CD8-positive, alpha-beta memory T cell (primary cell): ENCODE measurements around the gene TFR2. TPM values are rescaled to one million over a fixed set of nuclear protein-coding genes. Genes with fewer than 3 reads are reported as not detected.
A peak's percentile ranks its signal among the peaks of the same experiment; 100 is the strongest.

ENCODE experiments used
- CTCF ChIA-PET: fragments of 350-600 bp; sonication (Branson Sonifier 250); formaldehyde crosslinking; loops from one replicate; lab custom pipeline; 2021; ENCODE audit warnings: antibody characterized with exemption; lab: Charles Lee
- POLR2A ChIA-PET: fragments of 350-600 bp; sonication (Branson Sonifier 250); formaldehyde crosslinking; loops from one replicate; lab custom pipeline; 2021; ENCODE audit warnings: antibody characterized with exemption; lab: Charles Lee
- DNase-seq, 5 donors: peaks; one replicate each; pipeline versions ENCODE4 v3.0.0 to v3.0.0-alpha.2; 2020 to 2022; ENCODE audit warnings: mixed read lengths in 1 of 5
- H3K27ac ChIP-seq: one replicate; pipeline ENCODE4 v1.7.0; 2013; ENCODE audit warnings: low read depth, mild to moderate bottlenecking, low read length, moderate library complexity
- H3K27me3 ChIP-seq: 2 replicates; pipeline ENCODE4 v1.7.0; 2013; ENCODE audit warnings: low read length, mild to moderate bottlenecking; ENCODE audit not compliant: insufficient read depth, poor library complexity, severe bottlenecking
- H3K36me3 ChIP-seq: 2 replicates; pipeline ENCODE4 v1.7.0; 2013; ENCODE audit warnings: mild to moderate bottlenecking, low read length, moderate library complexity; ENCODE audit not compliant: insufficient read depth
- H3K4me1 ChIP-seq: 2 replicates; pipeline ENCODE4 v1.7.0; 2013; ENCODE audit warnings: mild to moderate bottlenecking, low read length, moderate library complexity; ENCODE audit not compliant: insufficient read depth
- H3K4me3 ChIP-seq: 2 replicates; pipeline ENCODE4 v1.7.0; 2013; ENCODE audit warnings: mild to moderate bottlenecking, low read length
- H3K9me3 ChIP-seq: 2 replicates; pipeline ENCODE4 v1.7.0; 2013; ENCODE audit warnings: mild to moderate bottlenecking, low read length
- H3K27ac Mint-ChIP-seq, 8 donors: one replicate each; pipeline ENCODE4 v1.8.0; 2020 to 2021; ENCODE audit warnings: mixed read lengths in 8 of 8, mild to moderate bottlenecking in 6 of 8, inconsistent platforms in 3 of 8, moderate library complexity in 3 of 8
- H3K27me3 Mint-ChIP-seq, 2 donors: one replicate each; pipeline ENCODE4 v1.8.0; 2020 to 2021; ENCODE audit warnings: mixed read lengths in 2 of 2, mild to moderate bottlenecking in 1 of 2, moderate library complexity in 1 of 2
- H3K36me3 Mint-ChIP-seq, 3 donors: one replicate each; pipeline ENCODE4 v1.8.0; 2020 to 2021; ENCODE audit warnings: mixed read lengths in 3 of 3, inconsistent platforms in 1 of 3, mild to moderate bottlenecking in 1 of 3
- H3K4me1 Mint-ChIP-seq, 3 donors: one replicate each; pipeline ENCODE4 v1.8.0; 2020 to 2021; ENCODE audit warnings: mixed read lengths in 3 of 3, inconsistent platforms in 1 of 3, mild to moderate bottlenecking in 1 of 3
- H3K4me3 Mint-ChIP-seq, 7 donors: one replicate each; pipeline ENCODE4 v1.8.0; 2020 to 2021; ENCODE audit warnings: mixed read lengths in 7 of 7, mild to moderate bottlenecking in 6 of 7, moderate library complexity in 4 of 7, inconsistent platforms in 2 of 7
- H3K9me3 Mint-ChIP-seq, 5 donors: one replicate each; pipeline ENCODE4 v1.8.0; 2020 to 2022; ENCODE audit warnings: mixed read lengths in 5 of 5, mild to moderate bottlenecking in 3 of 5, moderate library complexity in 2 of 5, inconsistent platforms in 1 of 5
- polyA plus RNA-seq: library from polyadenylated mRNA; unstranded; fragments of 300-500 nt; fragmentation: Illumina TruSeq; gene quantifications from one replicate; pipeline ENCODE4 v1.2.3, GENCODE V29; 2021
- total RNA-seq, 2 experiments: library from RNA; stranded (reverse); gene quantifications; one replicate each; pipeline ENCODE4 v1.2.3, GENCODE V29; 2021

Gene TFR2
- total and polyA plus RNA-seq, 3 experiments from 2014 or later, result 2.7 to 17.7 (median 14.6) TPM

DNA sequence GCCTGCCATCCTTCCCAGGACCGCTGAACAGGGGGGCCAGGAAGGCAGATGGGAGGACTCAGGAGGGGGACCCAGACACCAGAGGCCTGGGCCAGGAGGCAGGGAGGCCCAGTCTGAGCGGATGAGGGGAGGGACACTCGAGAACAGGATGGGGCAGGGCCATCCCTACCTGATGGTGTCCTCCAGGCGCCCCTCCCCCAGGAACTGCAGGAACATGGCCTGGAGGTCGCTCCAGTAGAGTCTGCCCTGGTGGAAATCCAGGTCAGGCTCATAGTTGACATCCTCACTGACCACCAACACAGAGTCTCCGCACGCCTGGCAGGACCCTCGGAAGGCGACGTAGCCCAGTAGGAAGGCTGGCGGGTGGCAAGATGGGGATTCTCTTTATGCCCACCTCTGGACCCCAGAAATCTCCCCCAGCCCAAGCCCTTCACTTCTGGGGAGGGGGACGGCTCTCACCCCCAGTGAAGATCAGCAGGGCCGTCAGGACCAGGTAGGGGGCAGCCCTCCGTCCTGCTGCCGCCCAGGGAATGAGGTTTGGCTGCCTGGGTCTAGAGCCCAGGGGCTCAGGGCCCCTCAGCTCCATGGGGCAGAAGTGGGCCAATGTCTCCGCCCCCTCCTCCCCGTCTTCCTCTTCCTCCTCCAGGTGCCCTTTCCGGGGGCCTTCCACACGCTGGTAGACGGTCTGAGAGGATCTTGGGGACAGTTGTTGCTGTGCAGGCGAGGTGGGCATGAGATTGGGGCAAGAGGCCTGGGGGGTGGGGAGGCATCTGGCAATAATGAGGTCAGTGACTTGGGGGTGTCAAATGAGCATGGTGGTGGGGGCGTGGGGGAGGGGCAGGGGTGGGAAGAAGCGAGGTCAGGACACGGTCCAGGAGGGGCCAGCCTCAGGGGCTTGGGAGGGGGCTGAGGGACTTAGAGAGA is 573 bp downstream of the TFR2 start:
- Histone ChIP-seq H3K27me3 (no peaks in the 10 kb centered on the region), H3K9me3 (no peaks in the 10 kb centered on the region), H3K4me1 (no peaks in the 10 kb centered on the region), H3K36me3 (no peaks in the 10 kb centered on the region), H3K4me3 (no peak overlapping the region), H3K27ac (peak overlapping the region; percentile 73)
- no peak overlapping the region for H3K4me3 Mint-ChIP-seq
- H3K4me1 Mint-ChIP-seq, result no peaks in the 10 kb centered on the region
- no peak for DNase-seq
- no peaks in the 10 kb centered on the region for H3K9me3 Mint-ChIP-seq
- POLR2A ChIA-PET, result no interaction called here
- peaks cover 0 to 11% of the 10 kb centered on the region in 2 donors for H3K27me3 Mint-ChIP-seq
- CTCF ChIA-PET, result no interaction called here
- no peaks in the 10 kb centered on the region for H3K36me3 Mint-ChIP-seq
- no peak overlapping the region for H3K27ac Mint-ChIP-seq

DNA sequence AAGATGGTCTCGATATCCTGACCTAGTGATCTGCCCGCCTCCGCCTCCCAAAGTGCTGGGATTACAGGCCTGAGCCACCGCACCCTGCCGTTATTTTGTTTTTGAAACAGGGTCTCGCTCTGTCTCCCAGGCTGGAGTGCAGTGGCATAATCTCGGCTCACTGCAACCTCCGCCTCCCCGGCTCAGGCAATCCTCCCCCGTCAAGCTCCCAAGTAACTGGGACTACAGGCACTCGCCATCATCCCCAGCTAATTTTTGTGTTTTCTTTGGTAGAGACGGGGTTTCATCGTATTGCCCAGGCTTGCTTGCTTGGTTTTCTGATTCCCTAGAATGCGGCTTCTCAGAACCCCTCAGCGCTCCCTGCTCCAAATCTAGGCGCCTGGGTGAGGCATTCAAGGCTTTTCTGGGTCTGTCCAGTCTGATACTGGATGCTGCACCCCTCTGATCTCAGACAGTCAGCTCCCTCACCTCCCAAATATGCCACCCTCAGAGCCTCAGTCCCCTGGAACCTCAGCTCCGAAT is 1.3 kb downstream of the TFR2 start:
- H3K27ac Mint-ChIP-seq, result peak overlapping the region in 1 of 8 donors; percentile 33
- H3K27me3 Mint-ChIP-seq, result peaks cover 0 to 8% of the 10 kb centered on the region in 2 donors
- H3K4me3 Mint-ChIP-seq, result no peak overlapping the region
- ChIA-PET POLR2A (no interaction called here), CTCF (no interaction called here)
- peak overlapping the region; percentile 73 for H3K27ac ChIP-seq
- H3K36me3 Mint-ChIP-seq, result no peaks in the 10 kb centered on the region
- H3K4me1 Mint-ChIP-seq, result no peaks in the 10 kb centered on the region
- no peaks in the 10 kb centered on the region for H3K9me3 ChIP-seq
- H3K27me3 ChIP-seq, result no peaks in the 10 kb centered on the region
- H3K36me3 ChIP-seq, result no peaks in the 10 kb centered on the region
- H3K9me3 Mint-ChIP-seq, result no peaks in the 10 kb centered on the region
- no peak overlapping the region for H3K4me3 ChIP-seq
- no peak for DNase-seq
- no peaks in the 10 kb centered on the region for H3K4me1 ChIP-seq

DNA sequence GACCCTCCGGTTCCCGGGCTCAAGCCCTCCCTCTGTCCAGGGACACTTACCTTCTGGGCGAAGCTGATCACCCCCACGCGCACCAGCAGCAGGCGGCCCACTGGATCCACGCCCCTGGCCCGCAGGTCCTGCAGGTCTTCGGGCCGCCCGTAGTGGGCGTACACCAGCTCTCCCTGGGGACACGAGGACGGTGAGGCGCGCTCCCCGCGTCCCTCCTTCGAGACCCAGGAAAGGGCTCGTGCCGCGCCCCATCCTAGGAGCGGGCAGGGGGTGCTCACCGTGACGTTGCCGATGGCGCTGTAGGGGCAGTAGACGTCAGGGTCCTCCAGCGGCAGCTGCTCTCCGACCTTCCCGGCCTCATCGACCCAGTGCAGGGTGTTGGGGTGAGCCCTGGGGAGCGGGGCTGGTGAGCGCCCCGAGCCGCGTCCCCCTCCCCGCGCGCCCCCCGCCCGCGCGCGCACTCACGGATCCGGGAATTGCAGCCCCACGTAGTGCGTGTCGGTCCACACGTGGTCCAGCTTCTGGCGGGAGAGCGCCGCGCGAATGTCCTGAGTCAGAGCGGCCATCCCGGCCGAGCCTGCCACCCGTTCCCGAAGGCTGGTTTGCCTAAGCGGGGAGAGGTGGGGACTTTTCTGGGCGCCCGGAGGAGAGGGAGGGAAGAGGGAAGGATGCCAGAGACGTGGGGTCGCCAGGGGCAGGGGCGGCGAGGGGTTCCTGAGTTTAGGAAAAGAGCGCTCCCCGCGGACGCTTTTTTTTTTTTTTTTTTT is 8.2 kb downstream of the TFR2 start:
- Mint-ChIP-seq H3K36me3 (peaks cover 0 to 1% (median 0%) of the 10 kb centered on the region in 3 donors), H3K27me3 (peaks cover 2 to 3% of the 10 kb centered on the region in 2 donors), H3K27ac (peak overlapping the region; percentile 41 to 90 (median 82)), H3K4me1 (peaks cover 14 to 29% (median 25%) of the 10 kb centered on the region in 3 donors), H3K4me3 (peak overlapping the region; percentile 83 to 94 (median 85)), H3K9me3 (peaks cover 0 to 1% (median 0%) of the 10 kb centered on the region in 5 donors)
- no peaks in the 10 kb centered on the region for H3K9me3 ChIP-seq
- POLR2A ChIA-PET, result interaction anchor here (0.5 to 1.1 kb wide), 6 partner anchors 21 to 83 kb away, joined by 3 to 8 read pairs (median 4); partner anchors contain the start of genes MOSPD3 and POP7
- no peaks in the 10 kb centered on the region for H3K36me3 ChIP-seq
- no peaks in the 10 kb centered on the region for H3K27me3 ChIP-seq
- CTCF ChIA-PET, result interaction anchor here (0.7 to 4.6 kb wide), 27 partner anchors 9 to 562 kb away, joined by 3 to 41 read pairs (median 4); partner anchors contain the start of genes FBXO24, GIGYF1, GNB2 and LRCH4
- H3K4me1 ChIP-seq, result peaks cover 6% of the 10 kb centered on the region
- H3K4me3 ChIP-seq, result peak overlapping the region; percentile 66
- DNase-seq, result peak; percentile 34 to 75 (median 50)
- no peak overlapping the region for H3K27ac ChIP-seq

DNA sequence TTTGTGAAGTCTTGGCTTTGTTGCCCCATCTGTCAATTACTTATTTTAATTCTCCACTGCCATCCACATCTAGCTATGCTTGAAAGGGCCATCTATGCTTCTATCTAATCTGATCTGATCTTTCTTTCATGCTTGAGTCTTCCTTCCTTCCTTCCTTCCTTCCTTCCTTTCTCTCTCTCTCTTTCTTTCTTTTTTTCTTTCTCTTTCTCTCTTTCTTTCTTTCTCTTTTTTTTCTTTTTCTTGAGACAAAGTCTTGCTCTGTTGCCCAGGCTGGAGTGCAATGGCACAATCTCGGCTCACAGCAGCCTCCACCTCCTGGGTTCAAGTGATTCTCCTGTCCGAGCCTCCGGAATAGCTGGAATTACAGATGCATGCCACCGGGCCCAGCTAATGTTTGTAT is 11.3 kb downstream of the TFR2 start:
- H3K27me3 Mint-ChIP-seq, result peaks cover 0 to 2% of the 10 kb centered on the region in 2 donors
- peaks cover 26 to 52% (median 47%) of the 10 kb centered on the region in 3 donors for H3K4me1 Mint-ChIP-seq

DNA sequence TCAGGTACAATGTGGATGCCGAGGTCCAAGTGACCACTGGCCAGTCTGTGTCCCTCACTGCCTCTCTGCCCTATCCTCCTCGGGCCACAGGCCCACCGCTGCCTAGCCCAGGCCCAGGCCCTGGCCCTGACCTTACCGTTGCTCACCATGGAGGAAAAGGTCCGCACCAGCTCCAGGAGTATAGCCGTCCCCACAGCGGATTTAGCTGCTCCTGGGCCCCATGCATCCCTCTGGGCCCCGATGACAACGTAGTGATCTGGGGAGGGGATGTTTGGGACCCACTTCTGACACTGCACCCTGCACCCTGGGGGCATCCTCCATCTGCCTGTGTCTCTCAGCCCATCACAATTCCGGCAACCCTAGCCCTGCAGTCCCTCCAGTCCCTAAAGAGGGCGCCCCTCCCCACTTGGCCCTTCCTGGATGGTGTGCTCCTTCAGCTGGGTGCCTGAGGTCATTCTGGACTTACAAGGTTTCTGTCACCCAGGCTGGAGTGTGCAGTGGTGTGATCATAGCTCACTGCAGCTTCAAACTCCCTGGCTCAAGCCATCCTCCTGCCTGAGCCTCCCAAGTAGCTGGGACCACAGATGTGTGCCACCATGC is 12.1 kb downstream of the TFR2 start:
- Histone ChIP-seq H3K9me3 (no peaks in the 10 kb centered on the region), H3K4me3 (no peak overlapping the region), H3K36me3 (no peaks in the 10 kb centered on the region), H3K27ac (no peak overlapping the region), H3K27me3 (no peaks in the 10 kb centered on the region), H3K4me1 (peaks cover 22% of the 10 kb centered on the region)
- CTCF ChIA-PET, result interaction anchor here (0.8 to 1.7 kb wide), 3 partner anchors 10 to 76 kb away, joined by 3 to 9 read pairs (median 7); partner anchors contain the start of genes MOSPD3 and POP7
- Mint-ChIP-seq H3K9me3 (peaks cover 0 to 1% (median 0%) of the 10 kb centered on the region in 5 donors), H3K4me1 (peaks cover 27 to 52% (median 43%) of the 10 kb centered on the region in 3 donors), H3K36me3 (peaks cover 0 to 1% (median 0%) of the 10 kb centered on the region in 3 donors), H3K27ac (peak overlapping the region in 6 of 8 donors; percentile 15 to 88 (median 44)), H3K27me3 (peaks cover 0 to 2% of the 10 kb centered on the region in 2 donors), H3K4me3 (no peak overlapping the region)
- POLR2A ChIA-PET, result interaction anchor here (0.9 to 1.5 kb wide), 2 partner anchors 17 kb away, joined by 3 to 4 read pairs; partner anchors contain the start of gene MOSPD3
- DNase-seq, result no peak

More for the DNA sequence above, 11.3 kb downstream of the TFR2 start:
- H3K36me3 Mint-ChIP-seq, result peaks cover 0 to 1% (median 0%) of the 10 kb centered on the region in 3 donors
- Histone ChIP-seq H3K36me3 (no peaks in the 10 kb centered on the region), H3K9me3 (no peaks in the 10 kb centered on the region), H3K4me3 (no peak overlapping the region), H3K27me3 (no peaks in the 10 kb centered on the region), H3K4me1 (peaks cover 22% of the 10 kb centered on the region), H3K27ac (no peak overlapping the region)
- no peak for DNase-seq
- peak overlapping the region in 7 of 8 donors; percentile 15 to 66 (median 35) for H3K27ac Mint-ChIP-seq
- peaks cover 0 to 1% (median 0%) of the 10 kb centered on the region in 5 donors for H3K9me3 Mint-ChIP-seq
- CTCF ChIA-PET, result interaction anchor here (1.4 to 1.7 kb wide), 4 partner anchors 9 to 76 kb away, joined by 3 to 9 read pairs (median 5); partner anchors contain the start of genes MOSPD3 and POP7
- no peak overlapping the region for H3K4me3 Mint-ChIP-seq
- POLR2A ChIA-PET, result interaction anchor here (1.5 kb wide), 1 partner anchor 18 kb away, joined by 4 read pairs; the partner anchor contains the start of gene MOSPD3

DNA sequence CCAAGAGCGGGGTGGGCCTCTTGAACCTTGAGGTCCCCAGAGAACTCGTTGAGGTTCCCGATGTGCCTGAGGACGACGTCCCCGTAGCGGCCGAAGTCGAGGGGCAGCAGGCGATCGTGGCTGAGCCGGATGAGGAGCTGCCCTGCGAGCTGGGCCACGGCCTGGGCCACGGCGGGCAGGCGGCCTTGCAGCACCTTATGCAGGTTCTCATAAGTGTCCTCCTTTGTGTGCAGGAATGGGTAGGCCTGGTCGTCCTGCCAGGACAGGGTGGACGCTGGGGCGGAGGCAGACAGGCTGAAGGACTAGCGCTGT is 14.2 kb downstream of the TFR2 start:
- peaks cover 20 to 42% (median 35%) of the 10 kb centered on the region in 3 donors for H3K4me1 Mint-ChIP-seq
- CTCF ChIA-PET, result interaction anchor here (0.6 to 2.2 kb wide), 10 partner anchors 14 to 96 kb away, joined by 3 to 10 read pairs (median 5); partner anchors contain the start of genes MOSPD3 and POP7
- Histone ChIP-seq H3K27ac (peak overlapping the region; percentile 54), H3K4me3 (peak overlapping the region; percentile 81), H3K27me3 (no peaks in the 10 kb centered on the region), H3K9me3 (no peaks in the 10 kb centered on the region), H3K36me3 (no peaks in the 10 kb centered on the region), H3K4me1 (peaks cover 16% of the 10 kb centered on the region)
- no peaks in the 10 kb centered on the region for H3K9me3 Mint-ChIP-seq
- no peak for DNase-seq
- peak overlapping the region in 6 of 7 donors; percentile 31 to 77 (median 66) for H3K4me3 Mint-ChIP-seq
- H3K36me3 Mint-ChIP-seq, result no peaks in the 10 kb centered on the region
- H3K27me3 Mint-ChIP-seq, result no peaks in the 10 kb centered on the region
- peak overlapping the region; percentile 58 to 94 (median 84) for H3K27ac Mint-ChIP-seq
- POLR2A ChIA-PET, result interaction anchor here (1.0 to 1.9 kb wide), 7 partner anchors 15 to 248 kb away, joined by 3 to 9 read pairs (median 5); partner anchors contain the start of genes GNB2, MEPCE, MOSPD3 and SRRT
